ENCODE results near the gene MSLN. TPM values are rescaled to one million over a fixed set of nuclear protein-coding genes. Genes with fewer than 3 reads are reported as not detected.
A peak's percentile ranks its signal among the peaks of the same experiment; 100 is the strongest.
"Not testable (repeated sequence)": the region's sequence is repeated elsewhere in the genome, so short reads cannot be mapped to it uniquely, and the experiment has no call there.

Gene MSLN
- 4.6 TPM for total RNA-seq
- long read RNA-seq, partial matches to known transcripts = 2 of 5 reads
- long read RNA-seq, other reads (novel, unspliced or antisense) = 0 of 5 reads

DNA sequence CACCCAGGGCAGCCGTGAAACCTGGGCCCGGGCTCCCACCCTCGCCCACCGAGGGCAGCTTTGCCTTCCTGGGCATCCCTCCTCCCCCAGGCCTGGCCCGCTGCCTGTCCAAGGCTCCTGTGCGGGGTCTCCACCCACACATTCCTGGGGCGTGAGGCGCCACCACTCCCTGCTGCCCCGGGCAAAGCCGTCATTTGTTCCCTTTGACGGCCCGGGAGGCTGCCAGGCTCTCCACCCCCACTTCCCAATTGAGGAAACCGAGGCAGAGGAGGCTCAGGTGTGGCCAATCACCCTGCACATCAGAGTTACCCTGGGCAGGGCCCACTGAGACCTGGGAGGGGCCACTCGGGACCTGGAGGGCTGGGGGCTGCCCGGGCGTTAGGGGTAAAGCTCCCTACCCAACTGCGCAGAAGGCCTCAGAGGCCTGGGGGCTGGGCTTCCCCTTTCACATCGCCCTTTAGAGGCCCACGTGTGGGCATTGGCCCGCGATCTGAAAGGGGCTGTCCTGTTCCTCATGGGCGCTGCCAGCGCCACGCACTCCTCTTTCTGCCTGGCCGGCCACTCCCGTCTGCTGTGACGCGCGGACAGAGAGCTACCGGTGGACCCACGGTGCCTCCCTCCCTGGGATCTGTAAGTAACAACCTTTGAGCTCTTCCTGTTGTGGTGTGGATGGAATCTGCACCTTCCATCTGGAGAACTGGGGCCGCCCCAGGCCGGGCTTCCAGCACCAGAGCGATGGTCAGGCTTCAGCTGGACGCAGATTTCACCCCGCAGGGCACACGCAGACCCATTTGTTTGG, at the start of gene MSLN:
Gene MSLN (plus strand): TSS at position 190 of the 799 bp plus-strand sequence. CDS start 1,947 bp downstream, outside the sequence.
- DNase-seq = no peak
- peak; percentile 31 for ATAC-seq
- intact Hi-C loops (cut with micrococcal nuclease) = no loop called here

GRCh38 chr16:711084-711483, 49.5 kb upstream of the MSLN start:
- ATAC-seq = no peak
- intact Hi-C loops (cut with micrococcal nuclease) = no loop called here
- no peak for DNase-seq

- ATAC-seq = peak; percentile 67
- peak; percentile 90 for DNase-seq
- intact Hi-C loops (cut with micrococcal nuclease) = no loop called here
These were observed 48.8 kb upstream of the MSLN start for GRCh38 chr16:711548-712320.

DNA sequence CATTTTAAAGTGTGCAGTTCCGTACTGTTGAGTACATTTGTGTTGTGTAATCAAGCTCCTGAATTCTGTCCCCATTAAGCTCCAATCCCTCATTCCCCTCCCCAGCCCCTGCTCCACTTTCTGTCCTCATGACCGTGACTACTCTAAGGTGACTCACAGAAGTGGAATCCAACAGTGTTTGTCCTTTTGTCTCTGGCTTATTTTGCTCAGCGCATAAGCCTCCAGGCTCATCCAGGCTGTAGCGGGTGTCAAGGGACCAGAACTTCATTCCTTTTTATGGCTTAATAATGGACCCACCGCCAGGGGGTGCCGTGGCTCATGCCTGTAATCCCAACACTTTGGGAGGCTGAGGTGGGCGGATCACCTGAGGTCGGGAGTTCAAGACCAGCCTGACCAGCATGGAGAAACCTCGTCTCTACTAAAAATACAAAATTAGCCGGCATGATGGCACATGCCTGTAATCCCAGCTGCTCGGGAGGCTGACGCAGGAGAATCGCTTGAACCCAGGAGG, 47.7 kb upstream of the MSLN start:
- ATAC-seq; DNase-seq; intact Hi-C loops (cut with micrococcal nuclease): not testable (repeated sequence)

- no peak for ATAC-seq
- intact Hi-C loops (cut with micrococcal nuclease) = no loop called here
These were observed 46.5 kb upstream of the MSLN start for GRCh38 chr16:714079-714478.

DNA sequence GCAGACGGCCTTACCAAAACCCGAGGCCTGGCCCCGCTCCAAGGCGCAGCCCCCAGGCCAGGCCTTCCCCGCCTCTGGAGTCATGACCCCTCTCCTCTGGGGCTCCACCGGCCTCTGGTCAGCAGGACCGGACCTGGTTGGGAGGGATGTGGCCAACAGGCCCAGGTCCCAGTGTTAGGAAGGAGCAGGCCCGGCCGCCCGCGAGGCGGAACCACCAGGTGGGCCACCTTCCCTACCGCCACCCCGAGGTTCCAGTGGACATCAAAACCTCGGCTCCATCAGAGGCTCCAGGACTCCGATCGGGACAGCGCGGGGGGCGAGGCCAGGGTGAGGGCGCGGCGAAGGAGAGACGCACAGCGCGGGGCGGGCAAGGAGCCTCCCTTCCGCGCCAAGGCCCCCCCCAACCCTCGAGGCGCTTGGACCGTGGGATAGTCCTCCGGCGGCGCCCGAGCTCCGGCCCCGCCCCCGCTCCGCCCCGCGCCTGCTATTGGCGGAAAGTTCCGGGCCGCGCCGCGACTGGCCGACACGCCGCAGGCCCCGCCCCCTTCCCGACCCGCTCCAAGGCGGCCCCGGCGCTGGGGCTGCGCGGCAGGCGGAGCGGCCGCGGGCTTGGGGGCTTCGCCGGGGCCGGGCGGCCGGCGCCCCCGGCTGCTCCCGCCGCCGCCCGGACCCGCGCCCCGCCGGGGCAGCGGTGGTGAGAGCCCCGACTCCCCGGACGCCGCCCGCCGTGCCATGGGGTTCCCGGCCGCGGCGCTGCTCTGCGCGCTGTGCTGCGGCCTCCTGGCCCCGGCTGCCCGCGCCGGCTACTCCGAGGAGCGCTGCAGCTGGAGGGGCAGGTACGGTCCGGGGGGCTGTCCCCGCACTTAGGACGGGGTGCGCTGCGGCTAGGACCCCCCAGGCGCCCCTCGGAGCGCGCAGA, 45.7 kb upstream of the MSLN start, which contains the start of gene METRN:
Gene METRN (plus strand): TSS at position 561 of the 919 bp plus-strand sequence. CDS start 172 bp downstream, at position 733.
- ATAC-seq (peak; percentile 90), DNase-seq (peak; percentile 98)
- intact Hi-C loops (cut with micrococcal nuclease) = no loop called here

More at GRCh38 chr16:714079-714478, 46.5 kb upstream of the MSLN start:
- DNase-seq = no peak

DNA sequence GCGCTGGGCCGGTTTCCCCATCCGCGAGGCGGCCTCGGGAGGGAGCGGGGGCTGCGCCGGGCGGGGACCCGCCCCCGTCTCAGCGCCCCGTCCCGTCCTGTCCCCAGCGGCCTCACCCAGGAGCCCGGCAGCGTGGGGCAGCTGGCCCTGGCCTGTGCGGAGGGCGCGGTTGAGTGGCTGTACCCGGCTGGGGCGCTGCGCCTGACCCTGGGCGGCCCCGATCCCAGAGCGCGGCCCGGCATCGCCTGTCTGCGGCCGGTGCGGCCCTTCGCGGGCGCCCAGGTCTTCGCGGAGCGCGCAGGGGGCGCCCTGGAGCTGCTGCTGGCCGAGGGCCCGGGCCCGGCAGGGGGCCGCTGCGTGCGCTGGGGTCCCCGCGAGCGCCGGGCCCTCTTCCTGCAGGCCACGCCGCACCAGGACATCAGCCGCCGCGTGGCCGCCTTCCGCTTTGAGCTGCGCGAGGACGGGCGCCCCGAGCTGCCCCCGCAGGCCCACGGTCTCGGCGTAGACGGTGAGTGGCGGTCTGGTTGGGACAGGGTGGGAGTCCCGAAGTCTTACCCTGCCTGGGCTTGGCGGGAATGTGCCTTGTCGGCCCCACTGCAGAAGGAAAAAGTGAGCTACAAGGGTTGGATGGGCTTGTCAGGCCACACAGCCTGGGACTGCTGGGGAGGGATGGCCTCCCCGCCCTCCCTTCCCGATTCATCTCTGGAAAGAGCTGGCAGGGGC, 44.9 kb upstream of the MSLN start:
- ATAC-seq (no peak), DNase-seq (no peak)
- intact Hi-C loops (cut with micrococcal nuclease) = no loop called here

DNA sequence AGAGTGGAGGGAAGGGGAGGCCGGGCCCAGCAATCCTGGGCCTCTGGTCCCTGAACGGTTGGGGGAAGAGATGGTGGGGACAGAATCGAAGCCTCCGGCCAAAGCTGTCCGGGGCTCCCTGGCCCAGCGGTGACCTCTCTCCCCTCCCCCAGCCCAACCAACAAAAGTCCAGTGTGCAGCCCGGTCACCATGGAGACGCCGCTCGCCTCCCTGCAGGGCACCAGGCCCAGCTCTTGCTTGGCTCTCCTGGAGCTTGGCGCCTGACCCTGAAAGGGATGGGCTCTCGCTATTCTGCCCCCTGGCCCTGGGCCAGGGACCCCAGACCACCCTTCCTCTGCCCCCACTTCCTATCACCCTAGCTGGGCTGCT, 44.4 kb upstream of the MSLN start:
- ATAC-seq (no peak), DNase-seq (no peak)
- intact Hi-C loops (cut with micrococcal nuclease) = no loop called here

DNA sequence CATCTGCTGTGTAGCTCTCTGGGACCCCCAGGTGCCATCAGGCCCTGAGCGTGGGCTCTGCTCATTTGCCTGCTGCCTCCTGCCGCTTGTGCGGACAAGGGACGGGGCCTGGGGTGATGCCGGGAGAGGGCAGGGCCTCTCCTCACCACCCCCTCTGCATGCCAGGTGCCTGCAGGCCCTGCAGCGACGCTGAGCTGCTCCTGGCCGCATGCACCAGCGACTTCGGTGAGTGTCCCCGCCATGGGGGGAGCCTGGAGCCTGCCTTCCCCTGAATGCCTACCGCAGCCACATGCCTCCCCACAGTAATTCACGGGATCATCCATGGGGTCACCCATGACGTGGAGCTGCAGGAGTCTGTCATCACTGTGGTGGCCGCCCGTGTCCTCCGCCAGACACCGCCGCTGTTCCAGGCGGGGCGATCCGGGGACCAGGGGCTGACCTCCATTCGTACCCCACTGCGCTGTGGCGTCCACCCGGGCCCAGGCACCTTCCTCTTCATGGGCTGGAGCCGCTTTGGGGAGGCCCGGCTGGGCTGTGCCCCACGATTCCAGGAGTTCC, 43.7 kb upstream of the MSLN start:
- no peak for DNase-seq
- no peak for ATAC-seq
- intact Hi-C loops (cut with micrococcal nuclease) = no loop called here

GRCh38 chr16:717450-718245, 42.9 kb upstream of the MSLN start:
- DNase-seq = no peak
- intact Hi-C loops (cut with micrococcal nuclease) = no loop called here
- ATAC-seq = no peak

- ATAC-seq (no peak), DNase-seq (no peak)
- intact Hi-C loops (cut with micrococcal nuclease) = no loop called here
These were observed 42.1 kb upstream of the MSLN start for GRCh38 chr16:718389-718788.

DNA sequence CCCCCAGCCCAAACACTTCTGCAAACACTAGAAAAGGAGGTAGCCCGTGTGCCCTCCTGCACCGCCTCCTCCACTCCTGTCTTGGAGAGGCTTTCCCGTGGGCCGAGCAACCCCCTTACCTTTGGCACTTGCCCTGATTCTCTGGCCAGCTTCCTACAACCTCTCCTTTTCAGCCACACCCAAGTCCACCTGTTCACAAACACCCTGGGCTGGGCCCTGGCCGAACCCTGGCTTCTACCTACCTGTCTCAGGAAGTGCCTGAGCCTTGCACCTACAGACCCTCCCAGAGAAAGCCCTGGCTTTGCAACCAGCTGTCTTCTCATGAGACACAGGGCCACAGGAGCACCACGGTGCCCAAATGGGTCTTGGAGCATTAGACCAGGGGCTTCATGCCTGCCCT, 41.6 kb upstream of the MSLN start:
- ATAC-seq (no peak), DNase-seq (no peak)
- intact Hi-C loops (cut with micrococcal nuclease) = no loop called here

DNA sequence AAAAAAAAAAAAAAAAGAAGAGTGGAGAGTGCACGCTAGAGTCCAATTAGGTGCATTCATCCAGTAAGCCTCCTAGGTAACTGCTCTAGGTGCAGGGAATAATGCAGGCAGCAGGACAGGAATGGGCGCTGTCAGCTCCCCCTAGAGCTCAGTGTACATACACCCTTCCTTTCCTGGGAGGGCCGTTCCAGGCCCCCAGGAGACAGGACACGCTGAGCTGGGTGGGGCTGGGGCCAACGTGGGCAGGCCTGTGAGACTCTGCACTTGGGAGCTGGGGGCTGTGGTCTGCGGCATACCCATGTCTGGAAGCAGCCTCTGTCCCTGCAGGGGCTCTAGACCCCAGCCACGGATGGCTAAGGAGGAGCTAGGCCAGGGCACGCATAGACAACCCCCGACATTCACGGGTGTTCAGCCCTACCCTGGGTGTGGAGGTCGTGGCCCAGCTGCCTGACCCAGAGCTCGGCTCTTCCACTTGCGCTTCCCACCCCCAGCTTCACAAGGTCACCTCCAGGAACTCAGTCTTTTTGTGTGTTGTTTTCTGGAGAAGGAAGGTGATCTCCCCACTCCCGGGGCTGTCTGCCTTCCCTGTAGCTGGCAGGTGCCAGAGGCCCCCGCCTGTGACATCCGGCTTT, 40.6 kb upstream of the MSLN start:
- DNase-seq (no peak), ATAC-seq (no peak)
- intact Hi-C loops (cut with micrococcal nuclease) = no loop called here

DNA sequence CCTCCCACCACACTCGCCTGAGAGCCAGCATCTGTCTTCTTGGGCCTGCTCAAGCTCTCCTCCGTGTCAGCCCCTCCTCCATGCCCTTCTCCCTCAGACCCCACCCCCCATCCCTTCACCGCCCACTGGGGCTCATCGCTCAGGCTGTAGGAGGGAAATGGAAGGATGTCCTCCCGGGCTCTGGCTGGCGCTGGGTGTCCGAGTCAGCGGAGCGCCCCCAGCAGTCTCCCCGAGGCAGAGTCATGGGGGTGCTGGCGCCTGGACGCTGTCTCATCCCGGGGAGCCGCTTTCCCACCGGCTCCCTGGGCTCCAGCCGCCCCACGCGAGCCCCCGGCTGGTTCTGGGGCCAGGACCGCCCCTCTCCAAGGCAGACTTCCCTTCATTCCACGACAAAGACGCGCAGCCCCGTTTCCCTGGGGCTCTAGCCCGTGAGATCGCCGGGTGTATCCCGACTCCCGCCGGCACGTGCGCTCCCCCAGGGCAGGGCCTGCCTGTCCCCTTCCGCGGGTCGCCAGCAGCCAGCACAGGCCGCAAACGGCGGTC, 40.0 kb upstream of the MSLN start:
- DNase-seq (peak; percentile 57), ATAC-seq (peak; percentile 62)
- intact Hi-C loops (cut with micrococcal nuclease) = no loop called here

DNA sequence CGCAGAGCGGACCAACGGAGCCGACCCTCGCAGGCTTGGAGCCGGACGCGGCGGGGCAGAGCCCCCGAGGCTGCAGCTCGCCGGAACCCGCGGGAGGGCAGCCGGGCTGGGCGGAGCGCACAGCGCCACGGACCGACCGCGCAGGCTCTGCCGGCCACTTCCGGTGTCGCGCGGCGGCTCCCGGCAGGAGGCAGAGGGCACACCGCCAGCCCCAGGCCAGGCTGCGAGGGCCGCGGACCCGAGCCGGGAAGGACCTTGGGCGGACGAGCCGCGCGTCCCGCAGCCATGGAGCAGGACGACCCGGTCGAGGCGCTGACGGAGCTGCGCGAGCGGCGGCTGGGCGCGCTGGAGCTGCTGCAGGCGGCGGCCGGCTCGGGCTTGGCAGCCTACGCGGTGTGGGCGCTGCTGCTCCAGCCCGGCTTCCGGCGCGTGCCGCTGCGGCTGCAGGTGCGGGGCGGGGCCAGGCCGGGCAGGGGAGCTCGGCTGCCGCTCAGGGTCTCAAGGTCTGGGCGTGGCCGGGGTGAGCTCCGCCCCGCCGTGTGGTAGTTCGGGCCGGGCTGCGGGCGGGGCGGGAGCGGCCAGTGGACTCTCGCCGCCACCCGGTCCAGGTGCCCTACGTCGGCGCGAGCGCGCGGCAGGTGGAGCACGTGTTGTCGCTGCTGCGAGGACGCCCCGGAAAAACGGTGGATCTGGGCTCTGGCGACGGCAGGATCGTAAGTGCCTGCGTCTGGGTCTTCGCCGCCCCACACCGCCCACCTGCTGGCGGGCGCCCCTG, 39.4 kb upstream of the MSLN start, which contains the start of gene ANTKMT:
Gene ANTKMT (plus strand): TSS at position 157 of the 775 bp plus-strand sequence. CDS start 129 bp downstream, at position 286.
- intact Hi-C loops (cut with micrococcal nuclease) = no loop called here
- ATAC-seq = peak; percentile 90
- peak; percentile 90 for DNase-seq
